HS-27A (cell line): ENCODE data around the gene C4A.
"Not testable (repeated sequence)": the region's sequence is repeated elsewhere in the genome, so short reads cannot be mapped to it uniquely, and the experiment has no call there.

Experiments used
- DNase-seq: peaks from one replicate; pipeline ENCODE4 v3.0.0-alpha.2; 2012; ENCODE audit warnings: low read depth, missing footprints

The C4A gene

GRCh38 chr6:31961616-31962015 is 20.2 kb upstream of the C4A start:
- no peak for DNase-seq

- DNase-seq: no peak
Measured at GRCh38 chr6:31963921-31964320, 17.9 kb upstream of the C4A start.

- no peak for DNase-seq
Measured at GRCh38 chr6:31965700-31966099, 16.2 kb upstream of the C4A start.

GRCh38 chr6:31966506-31966905 is 15.4 kb upstream of the C4A start:
- DNase-seq: no peak

GRCh38 chr6:31966997-31967925 is 14.6 kb upstream of the C4A start:
- no peak for DNase-seq

- no peak for DNase-seq
Measured at GRCh38 chr6:31967926-31968320, 13.9 kb upstream of the C4A start.

GRCh38 chr6:31968326-31968725 is 13.5 kb upstream of the C4A start:
- no peak for DNase-seq

- no peak for DNase-seq
Measured at GRCh38 chr6:31968791-31969711, 12.8 kb upstream of the C4A start.

GRCh38 chr6:31969712-31970603 is 11.9 kb upstream of the C4A start:
- no peak for DNase-seq

GRCh38 chr6:31970604-31971271 is 11.1 kb upstream of the C4A start:
- DNase-seq: no peak

GRCh38 chr6:31971279-31971992 is 10.4 kb upstream of the C4A start:
- DNase-seq: no peak

GRCh38 chr6:31971993-31972708 is 9.7 kb upstream of the C4A start, which contains the start of gene DXO:
DXO (minus strand) TSS chr6:31972138; CDS start chr6:31971675, 463 bp downstream.
- DNase-seq: peak; percentile 99

- DNase-seq: no peak
Measured at GRCh38 chr6:31972709-31973350, 9.0 kb upstream of the C4A start.

- DNase-seq: not testable (repeated sequence)
Measured at GRCh38 chr6:31976065-31976464, 5.8 kb upstream of the C4A start.

- DNase-seq: no peak
Measured at GRCh38 chr6:31977816-31978431, 3.9 kb upstream of the C4A start.

GRCh38 chr6:31978831-31979230 is 3.0 kb upstream of the C4A start:
- DNase-seq: no peak

GRCh38 chr6:31979238-31979898 is 2.5 kb upstream of the C4A start:
- no peak for DNase-seq

GRCh38 chr6:31980195-31980876 is 1.5 kb upstream of the C4A start:
- DNase-seq: not testable (repeated sequence)
